ENCODE data around the gene IGSF3.

IGSF3 gene

DNA sequence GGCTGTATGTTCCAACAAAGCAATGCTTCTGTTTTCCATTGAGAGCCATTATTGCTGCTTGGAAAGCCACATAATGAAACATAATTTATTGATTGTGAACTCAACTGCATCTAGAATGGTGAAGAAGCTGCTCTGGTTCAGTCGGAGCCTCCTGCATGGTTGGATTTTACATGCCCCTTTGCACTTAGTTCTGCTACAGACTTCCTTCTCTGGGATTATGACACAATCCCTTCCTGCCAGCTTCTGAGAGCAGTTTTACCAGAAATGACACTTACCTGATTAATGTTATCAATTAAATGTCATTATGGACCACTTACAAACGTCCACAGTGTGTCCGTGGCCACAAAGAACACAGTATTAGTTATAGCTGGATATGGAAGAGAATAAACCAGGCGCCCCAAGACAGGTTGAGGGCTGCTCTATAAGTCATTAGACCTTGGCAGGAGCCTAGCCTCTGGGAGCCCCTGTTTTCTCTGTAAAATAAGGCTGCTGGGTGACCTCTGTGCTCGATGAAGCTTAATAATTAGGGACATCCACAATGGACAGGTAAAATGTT, 89.7 kb downstream of the IGSF3 start:
- Histone ChIP-seq H3K9me3 (ENCODE audit: insufficient read depth, low read depth, low read length) (no peaks in the 10 kb centered on the region), H3K36me3 (ENCODE audit: insufficient read depth, low read depth, low read length) (peaks cover 13% of the 10 kb centered on the region), H3K27me3 (ENCODE audit: insufficient read depth, low read length) (0 out of 2 replicates have a peak, but pooled peaks cover 1% of the 10 kb centered on the region), H3K27ac (ENCODE audit: low read length) (no peak overlapping the region), H3K9ac (ENCODE audit: low read depth, low read length) (no peak overlapping the region), H3K4me3 (ENCODE audit: low read length) (no peak overlapping the region), H3K4me1 (ENCODE audit: insufficient read depth, low read length) (peaks cover 6% of the 10 kb centered on the region; the same call in 1 of the 2 replicates)

DNA sequence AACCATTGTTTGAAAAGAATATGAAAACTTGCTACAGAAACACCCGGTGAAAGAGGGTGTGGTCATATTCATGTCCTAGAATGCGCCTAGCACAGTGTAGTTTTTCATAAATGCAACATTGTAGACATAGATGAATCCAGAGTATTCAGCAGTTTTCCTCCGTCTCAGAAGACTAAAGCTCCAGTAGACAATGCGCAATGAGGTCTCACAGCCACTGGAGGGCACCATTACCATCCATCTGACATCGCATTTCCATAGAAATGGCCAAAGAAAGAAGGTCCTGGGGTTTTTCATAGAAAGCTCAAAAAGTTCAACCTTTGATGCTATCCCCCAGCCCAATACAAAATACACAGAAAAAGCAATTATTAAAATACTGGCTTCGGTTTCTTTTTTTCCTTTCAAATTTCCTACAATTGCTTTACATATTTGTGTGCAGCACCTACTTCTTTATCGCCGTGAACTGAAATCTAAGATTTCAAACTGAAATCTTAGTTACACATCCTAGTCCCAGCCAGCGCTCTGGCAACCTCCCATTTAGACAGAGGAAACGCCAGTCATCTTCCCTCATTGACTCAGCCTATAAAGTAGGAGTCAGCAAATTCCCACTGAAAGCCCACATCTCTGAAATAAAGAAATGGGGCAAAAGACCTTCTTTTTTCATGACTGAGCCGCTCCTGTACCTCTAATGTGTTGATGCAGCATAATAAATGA, 92.8 kb downstream of the IGSF3 start:
- Histone ChIP-seq H3K4me3 (ENCODE audit: low read length) (no peak overlapping the region), H3K9ac (ENCODE audit: low read depth, low read length) (0 out of 2 replicates have a peak overlapping the region, but pooled peaks have one; percentile 5), H3K4me1 (ENCODE audit: insufficient read depth, low read length) (peaks cover 17% of the 10 kb centered on the region; the same call in 1 of the 2 replicates), H3K9me3 (ENCODE audit: insufficient read depth, low read depth, low read length) (no peaks in the 10 kb centered on the region), H3K27me3 (ENCODE audit: insufficient read depth, low read length) (peaks cover 16% of the 10 kb centered on the region; the same call in 1 of the 2 replicates), H3K36me3 (ENCODE audit: insufficient read depth, low read depth, low read length) (peaks cover 13% of the 10 kb centered on the region), H3K27ac (ENCODE audit: low read length) (no peak overlapping the region)

DNA sequence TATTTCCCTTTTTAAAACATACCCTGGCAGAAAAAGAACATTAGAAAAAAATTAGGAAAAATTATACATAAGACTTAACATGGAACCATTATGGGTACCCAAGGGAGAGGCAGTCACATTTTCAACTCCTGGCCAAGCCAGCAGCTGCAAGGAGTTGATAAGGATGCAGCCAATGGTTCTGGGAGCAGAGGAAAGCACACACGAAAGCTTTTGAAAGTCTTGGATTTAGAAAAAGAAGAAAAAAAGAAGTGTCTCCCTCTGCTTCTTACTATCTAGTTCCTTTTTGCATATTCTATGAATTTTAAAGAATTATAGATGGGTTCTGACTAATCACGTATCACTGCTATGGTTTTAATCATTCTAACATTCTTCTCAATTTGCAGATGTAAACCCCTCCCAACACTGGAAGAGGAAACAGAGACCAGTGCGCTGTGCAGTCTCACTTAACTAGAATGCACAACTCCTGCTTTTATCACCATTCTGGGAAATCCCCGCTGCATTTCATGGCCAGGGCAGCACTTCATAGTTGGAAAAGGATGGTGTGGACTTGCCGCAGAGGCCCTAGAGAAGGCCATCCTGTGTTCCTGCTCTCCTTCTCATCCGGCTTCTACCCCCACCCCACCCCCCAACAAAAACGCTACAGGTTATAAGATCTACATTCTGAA, 94.0 kb downstream of the IGSF3 start:
- H3K9me3 ChIP-seq (ENCODE audit: insufficient read depth, low read depth, low read length): no peaks in the 10 kb centered on the region
- H3K27me3 ChIP-seq (ENCODE audit: insufficient read depth, low read length): peaks cover 16% of the 10 kb centered on the region; the same call in 1 of the 2 replicates
- no peak overlapping the region for H3K4me3 ChIP-seq (ENCODE audit: low read length)
- peaks cover 17% of the 10 kb centered on the region; the same call in 1 of the 2 replicates for H3K4me1 ChIP-seq (ENCODE audit: insufficient read depth, low read length)
- peaks cover 13% of the 10 kb centered on the region for H3K36me3 ChIP-seq (ENCODE audit: insufficient read depth, low read depth, low read length)
- no peak overlapping the region for H3K27ac ChIP-seq (ENCODE audit: low read length)
- no peak overlapping the region for H3K9ac ChIP-seq (ENCODE audit: low read depth, low read length)

DNA sequence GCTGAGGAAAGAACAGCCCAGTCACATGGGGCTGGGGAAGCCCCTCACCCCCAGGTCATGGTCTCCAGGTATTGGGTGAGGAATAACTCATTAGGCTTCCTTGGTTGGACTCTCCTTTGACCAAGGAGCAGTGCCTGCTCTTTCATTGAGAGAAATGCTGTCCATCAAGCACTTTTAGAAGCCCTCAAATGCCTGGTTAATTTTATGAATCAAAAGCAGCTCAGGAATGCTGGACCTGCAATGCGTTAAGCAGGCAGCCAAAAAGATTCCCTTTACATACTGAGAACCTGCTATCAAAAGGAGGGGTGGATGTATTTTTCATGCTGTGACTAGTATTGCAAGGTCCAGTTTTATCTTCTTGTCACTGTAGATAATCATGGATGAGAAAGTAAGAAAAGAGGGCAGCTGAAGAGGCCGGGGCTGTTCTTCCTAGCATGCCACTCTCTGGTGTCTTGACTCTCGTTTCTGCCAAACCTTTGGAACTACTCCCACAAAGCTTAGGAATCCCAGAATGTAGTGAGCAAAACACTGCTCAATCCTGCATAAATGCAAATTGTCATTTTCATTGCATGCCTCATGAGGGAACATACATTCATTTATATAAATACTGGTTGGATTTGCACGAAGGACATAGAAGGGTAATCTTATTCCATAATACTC, 94.6 kb downstream of the IGSF3 start:
- H3K9me3 ChIP-seq (ENCODE audit: insufficient read depth, low read depth, low read length): no peaks in the 10 kb centered on the region
- peaks cover 17% of the 10 kb centered on the region; the same call in 1 of the 2 replicates for H3K4me1 ChIP-seq (ENCODE audit: insufficient read depth, low read length)
- H3K36me3 ChIP-seq (ENCODE audit: insufficient read depth, low read depth, low read length): peaks cover 13% of the 10 kb centered on the region
- no peak overlapping the region for H3K4me3 ChIP-seq (ENCODE audit: low read length)
- no peak overlapping the region for H3K27ac ChIP-seq (ENCODE audit: low read length)
- peaks cover 16% of the 10 kb centered on the region; the same call in 1 of the 2 replicates for H3K27me3 ChIP-seq (ENCODE audit: insufficient read depth, low read length)
- peak overlapping the region; percentile 31; the same call in 1 of the 2 replicates for H3K9ac ChIP-seq (ENCODE audit: low read depth, low read length)

DNA sequence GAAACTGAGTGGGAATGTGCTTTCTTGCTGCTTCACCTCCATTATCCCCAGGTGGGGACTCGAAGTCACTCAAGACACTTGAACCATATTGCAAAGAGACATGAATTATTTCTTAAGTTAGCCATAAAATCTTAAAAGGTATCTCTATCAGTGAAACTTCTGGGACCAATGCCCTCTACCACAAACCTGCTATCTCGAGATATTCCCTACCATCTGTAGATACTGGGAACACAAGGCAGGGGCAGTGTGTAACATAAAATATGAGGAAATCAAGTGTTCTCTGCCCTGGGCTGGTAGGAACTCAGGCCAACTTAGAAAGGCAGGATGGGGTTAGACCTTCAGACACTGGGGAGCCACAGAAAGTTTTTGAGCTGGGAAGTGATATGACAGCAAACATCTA, 95.4 kb downstream of the IGSF3 start:
- Histone ChIP-seq H3K27ac (ENCODE audit: low read length) (no peak overlapping the region), H3K27me3 (ENCODE audit: insufficient read depth, low read length) (peaks cover 16% of the 10 kb centered on the region; the same call in 1 of the 2 replicates), H3K9me3 (ENCODE audit: insufficient read depth, low read depth, low read length) (no peaks in the 10 kb centered on the region), H3K9ac (ENCODE audit: low read depth, low read length) (peak overlapping the region; percentile 77; the same call in 1 of the 2 replicates), H3K4me1 (ENCODE audit: insufficient read depth, low read length) (peaks cover 17% of the 10 kb centered on the region; the same call in 1 of the 2 replicates), H3K36me3 (ENCODE audit: insufficient read depth, low read depth, low read length) (peaks cover 8% of the 10 kb centered on the region; the same call in 1 of the 2 replicates), H3K4me3 (ENCODE audit: low read length) (peak overlapping the region; percentile 89; the same call in 1 of the 2 replicates)

DNA sequence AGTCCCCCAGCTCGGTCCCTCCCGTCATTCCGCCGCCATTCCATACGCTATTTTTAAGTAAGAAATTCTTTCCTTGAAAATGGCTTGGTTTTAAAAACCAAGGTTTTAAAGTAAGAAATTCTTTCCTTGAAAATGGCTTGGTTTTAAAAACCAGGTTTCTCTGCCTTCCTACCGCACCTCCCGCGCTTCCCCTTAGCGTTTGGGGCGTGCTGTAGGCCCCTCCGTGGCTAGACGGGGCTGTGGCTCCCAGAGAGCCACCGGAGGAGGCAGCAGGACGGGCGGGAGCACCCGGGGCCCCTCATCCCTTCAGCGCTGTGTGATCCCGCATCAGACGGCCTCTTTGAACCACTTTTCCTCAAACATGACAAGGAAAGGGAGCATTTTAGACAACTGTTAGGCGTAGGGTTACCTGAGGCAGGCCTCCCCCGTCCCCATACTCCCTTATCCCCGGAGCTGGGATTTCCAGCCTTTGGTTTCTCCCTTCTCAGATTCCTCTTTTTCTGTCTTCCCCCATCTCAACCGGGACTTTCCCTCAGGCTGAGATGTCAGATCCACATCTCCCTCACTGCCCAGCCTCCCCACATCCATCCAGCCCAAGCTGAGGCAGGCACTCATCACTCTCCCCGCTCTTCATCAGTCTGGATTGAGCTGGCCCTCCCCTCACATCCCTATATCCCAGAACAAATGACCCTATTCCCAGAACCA, 96.2 kb downstream of the IGSF3 start:
- peaks cover 17% of the 10 kb centered on the region; the same call in 1 of the 2 replicates for H3K4me1 ChIP-seq (ENCODE audit: insufficient read depth, low read length)
- H3K27ac ChIP-seq (ENCODE audit: low read length): no peak overlapping the region
- peaks cover 16% of the 10 kb centered on the region; the same call in 1 of the 2 replicates for H3K27me3 ChIP-seq (ENCODE audit: insufficient read depth, low read length)
- H3K36me3 ChIP-seq (ENCODE audit: insufficient read depth, low read depth, low read length): peaks cover under 1% of the 10 kb centered on the region; the same call in 1 of the 2 replicates
- peak overlapping the region; percentile 77; the same call in 1 of the 2 replicates for H3K9ac ChIP-seq (ENCODE audit: low read depth, low read length)
- peak overlapping the region; percentile 89 for H3K4me3 ChIP-seq (ENCODE audit: low read length)
- no peaks in the 10 kb centered on the region for H3K9me3 ChIP-seq (ENCODE audit: insufficient read depth, low read depth, low read length)

DNA sequence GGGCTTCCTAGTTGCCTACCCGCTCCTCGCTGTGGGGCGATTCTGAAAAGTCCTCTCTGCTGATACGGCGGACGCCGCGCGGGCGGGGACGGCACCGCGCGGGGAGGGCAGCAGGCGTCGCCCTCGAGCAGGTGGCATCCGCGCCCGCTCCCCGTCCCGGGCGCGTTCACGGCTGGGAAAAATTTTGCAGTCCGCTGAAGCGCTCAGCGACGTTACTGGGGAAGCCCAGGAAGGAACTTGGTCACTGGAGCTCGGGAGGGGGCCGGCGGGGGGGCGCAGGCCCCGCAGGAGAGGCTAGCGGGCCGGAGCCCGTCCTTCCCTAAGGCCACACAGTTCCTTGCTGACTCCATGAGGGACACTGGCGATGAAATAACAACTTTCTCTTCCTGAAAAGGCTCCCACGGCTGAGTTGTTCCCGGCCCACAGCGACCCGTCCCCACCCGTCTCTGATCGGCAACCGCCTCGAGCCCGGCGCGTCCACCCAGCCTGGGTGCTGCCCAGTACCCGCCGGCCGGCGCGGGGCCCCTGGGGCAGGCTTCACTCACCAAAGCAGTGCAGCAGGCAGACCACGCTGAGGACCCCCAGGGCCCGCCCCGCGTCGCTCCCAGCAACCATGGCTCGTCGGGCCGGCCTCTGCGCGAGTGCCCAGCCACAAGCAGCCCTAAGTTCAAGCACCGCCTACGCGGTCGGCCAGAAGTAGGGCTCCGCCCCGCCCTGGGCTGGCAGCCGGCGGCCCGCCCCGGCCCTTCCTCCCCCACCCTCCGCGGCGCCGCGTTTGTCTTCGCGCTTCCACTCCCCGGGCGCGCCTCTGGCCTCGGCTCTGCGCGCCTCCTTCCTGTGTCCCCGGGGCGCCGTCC, 96.9 kb downstream of the IGSF3 start, which contains the start of gene CD58:
TSS of gene CD58 (minus strand) at position 669 of the 857 bp plus-strand sequence. CDS start at position 615, 54 bp downstream.
- no peak within 1 kb of the TSS for H3K27ac ChIP-seq (ENCODE audit: low read length)
- peaks cover 17% of the 10 kb centered on the region; the same call in 1 of the 2 replicates for H3K4me1 ChIP-seq (ENCODE audit: insufficient read depth, low read length)
- peak within 1 kb of the TSS; percentile 89 for H3K4me3 ChIP-seq (ENCODE audit: low read length)
- H3K27me3 ChIP-seq (ENCODE audit: insufficient read depth, low read length): peaks cover 16% of the 10 kb centered on the region; the same call in 1 of the 2 replicates
- no peaks in the 10 kb centered on the region for H3K9me3 ChIP-seq (ENCODE audit: insufficient read depth, low read depth, low read length)
- H3K9ac ChIP-seq (ENCODE audit: low read depth, low read length): peak within 1 kb of the TSS; percentile 84
- no peaks in the 10 kb centered on the region for H3K36me3 ChIP-seq (ENCODE audit: insufficient read depth, low read depth, low read length)

DNA sequence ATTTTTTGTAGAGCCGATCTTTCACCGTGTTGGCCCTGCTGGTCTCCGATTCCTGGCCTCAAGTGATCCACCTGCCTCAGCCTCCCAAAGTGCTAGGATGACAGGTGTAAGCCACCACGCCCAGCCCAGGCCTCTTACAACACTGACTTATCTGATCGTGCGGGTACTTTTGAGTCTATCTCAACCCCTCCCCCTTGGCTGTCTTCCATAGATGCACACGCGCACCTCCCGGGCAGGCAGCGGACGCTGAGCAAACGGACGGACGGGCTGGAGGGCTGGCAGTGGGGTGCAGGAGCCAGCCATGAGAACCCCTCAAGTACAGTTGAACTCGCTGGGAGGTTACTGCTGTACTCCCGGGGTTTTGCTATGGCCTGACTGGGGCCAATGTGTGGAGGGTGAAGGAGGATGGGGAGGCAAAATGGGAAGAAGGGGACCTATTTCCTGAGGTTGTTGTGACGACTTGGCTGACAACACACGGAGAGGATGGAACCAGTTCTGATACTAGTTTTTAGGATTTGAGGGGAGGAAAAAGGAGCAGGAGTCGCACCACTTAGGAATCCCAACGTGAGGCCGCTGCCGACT, 97.7 kb downstream of the IGSF3 start:
- Histone ChIP-seq H3K36me3 (ENCODE audit: insufficient read depth, low read depth, low read length) (no peaks in the 10 kb centered on the region), H3K27me3 (ENCODE audit: insufficient read depth, low read length) (peaks cover 16% of the 10 kb centered on the region; the same call in 1 of the 2 replicates), H3K27ac (ENCODE audit: low read length) (no peak overlapping the region), H3K4me1 (ENCODE audit: insufficient read depth, low read length) (peaks cover 14% of the 10 kb centered on the region; the same call in 1 of the 2 replicates), H3K9ac (ENCODE audit: low read depth, low read length) (peak overlapping the region; percentile 55; the same call in 1 of the 2 replicates), H3K9me3 (ENCODE audit: insufficient read depth, low read depth, low read length) (no peaks in the 10 kb centered on the region), H3K4me3 (ENCODE audit: low read length) (peak overlapping the region; percentile 89)

DNA sequence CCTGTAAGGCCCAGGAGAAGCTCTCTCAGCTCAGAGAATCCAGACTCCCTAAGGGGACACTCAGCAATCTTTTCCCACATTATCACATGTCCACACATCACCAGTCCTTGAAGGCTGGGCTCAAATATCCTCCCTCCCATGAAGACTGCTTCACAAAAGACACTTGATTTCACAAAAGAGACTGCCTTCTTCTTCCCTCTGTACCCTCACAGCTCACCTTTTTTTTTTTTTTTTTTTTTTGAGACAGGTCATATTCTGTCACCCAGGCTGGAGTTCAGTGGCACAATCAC, 98.2 kb downstream of the IGSF3 start:
- no peaks in the 10 kb centered on the region for H3K36me3 ChIP-seq (ENCODE audit: insufficient read depth, low read depth, low read length)
- H3K27ac ChIP-seq (ENCODE audit: low read length): no peak overlapping the region
- no peaks in the 10 kb centered on the region for H3K9me3 ChIP-seq (ENCODE audit: insufficient read depth, low read depth, low read length)
- H3K9ac ChIP-seq (ENCODE audit: low read depth, low read length): no peak overlapping the region
- H3K4me3 ChIP-seq (ENCODE audit: low read length): no peak overlapping the region
- peaks cover 16% of the 10 kb centered on the region; the same call in 1 of the 2 replicates for H3K27me3 ChIP-seq (ENCODE audit: insufficient read depth, low read length)
- H3K4me1 ChIP-seq (ENCODE audit: insufficient read depth, low read length): peaks cover 13% of the 10 kb centered on the region; the same call in 1 of the 2 replicates
